ENCODE results near the gene POLD1. TPM values are rescaled to one million over a fixed set of nuclear protein-coding genes. Genes with fewer than 3 reads are reported as not detected.

The POLD1 gene
- total RNA-seq, 4 donors from 2014 or later, result 10.8 to 28.2 (median 15.5) TPM

DNA sequence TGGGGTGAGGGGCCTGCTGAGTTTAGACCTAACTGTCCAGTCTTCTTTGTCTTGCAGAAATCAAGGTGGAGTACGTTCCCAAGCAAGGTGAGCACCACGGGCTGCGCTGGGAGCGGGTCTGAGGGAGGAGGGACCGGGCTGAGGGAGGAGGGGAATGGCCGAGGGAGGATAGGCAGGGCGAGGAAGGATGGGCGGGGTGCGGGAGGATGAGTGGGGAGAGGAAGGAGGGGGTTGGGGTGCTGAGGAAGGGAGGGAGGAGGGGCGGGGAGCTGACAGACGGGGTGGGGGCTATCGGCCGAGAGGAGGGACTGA lies 67.0 kb downstream of the POLD1 start:
- H3K4me3 ChIP-seq, result no peak overlapping the region
- no peak overlapping the region for H3K27ac ChIP-seq
- H3K9me3 ChIP-seq, result peaks cover 0 to 16% (median 0%) of the 10 kb centered on the region in 4 donors
- no peaks in the 10 kb centered on the region for H3K36me3 ChIP-seq
- H3K4me1 ChIP-seq, result no peaks in the 10 kb centered on the region
- TF ChIP-seq POLR2A (IDR thresholded peaks at IDR 0.05) (no peak), EP300 (IDR thresholded peaks at IDR 0.05) (no peak)
- TF ChIP-seq, protein P1, sequence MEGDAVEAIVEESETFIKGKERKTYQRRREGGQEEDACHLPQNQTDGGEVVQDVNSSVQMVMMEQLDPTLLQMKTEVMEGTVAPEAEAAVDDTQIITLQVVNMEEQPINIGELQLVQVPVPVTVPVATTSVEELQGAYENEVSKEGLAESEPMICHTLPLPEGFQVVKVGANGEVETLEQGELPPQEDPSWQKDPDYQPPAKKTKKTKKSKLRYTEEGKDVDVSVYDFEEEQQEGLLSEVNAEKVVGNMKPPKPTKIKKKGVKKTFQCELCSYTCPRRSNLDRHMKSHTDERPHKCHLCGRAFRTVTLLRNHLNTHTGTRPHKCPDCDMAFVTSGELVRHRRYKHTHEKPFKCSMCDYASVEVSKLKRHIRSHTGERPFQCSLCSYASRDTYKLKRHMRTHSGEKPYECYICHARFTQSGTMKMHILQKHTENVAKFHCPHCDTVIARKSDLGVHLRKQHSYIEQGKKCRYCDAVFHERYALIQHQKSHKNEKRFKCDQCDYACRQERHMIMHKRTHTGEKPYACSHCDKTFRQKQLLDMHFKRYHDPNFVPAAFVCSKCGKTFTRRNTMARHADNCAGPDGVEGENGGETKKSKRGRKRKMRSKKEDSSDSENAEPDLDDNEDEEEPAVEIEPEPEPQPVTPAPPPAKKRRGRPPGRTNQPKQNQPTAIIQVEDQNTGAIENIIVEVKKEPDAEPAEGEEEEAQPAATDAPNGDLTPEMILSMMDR (IDR thresholded peaks at IDR 0.05), result no peak
- DNase-seq (ENCODE audit: low spot score in 2 of 2), result no peak
- peaks cover 0 to 19% of the 10 kb centered on the region in 2 donors for H3K27me3 ChIP-seq
- 38 to 56% methylated on average over 12 to 13 of the region's 13 CpGs for WGBS, 2 donors

DNA sequence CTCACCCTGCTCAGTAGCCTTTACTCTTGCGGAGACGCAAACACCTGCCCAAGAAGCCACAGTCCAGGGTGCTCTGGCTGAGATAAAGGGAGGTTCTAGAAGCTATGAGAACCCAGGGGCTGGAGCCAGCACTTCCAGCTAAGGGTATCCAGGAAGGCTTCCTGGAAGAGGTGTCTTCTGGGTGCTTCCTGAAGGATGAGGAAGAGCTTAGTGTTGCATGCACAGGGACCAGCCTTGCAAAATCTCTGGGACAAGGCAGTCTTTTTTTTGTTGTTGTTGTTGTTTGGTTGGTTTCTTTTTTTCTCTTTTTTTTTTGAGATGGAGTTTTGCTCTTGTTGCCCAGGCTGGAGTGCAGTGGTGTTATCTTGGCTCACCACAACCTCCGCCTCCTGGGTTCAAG lies 69.1 kb downstream of the POLD1 start:
- no peaks in the 10 kb centered on the region for H3K36me3 ChIP-seq
- peaks cover 0 to 36% of the 10 kb centered on the region in 2 donors for H3K27me3 ChIP-seq
- TF ChIP-seq EP300 (IDR thresholded peaks at IDR 0.05) (no peak), POLR2A (IDR thresholded peaks at IDR 0.05) (no peak)
- TF ChIP-seq, protein P1 (IDR thresholded peaks at IDR 0.05), result no peak
- no peak overlapping the region for H3K4me3 ChIP-seq
- WGBS, 2 donors, result 96 to 98% methylated on average over 3 of the region's 3 CpGs
- peaks cover 0 to 4% (median 0%) of the 10 kb centered on the region in 4 donors for H3K9me3 ChIP-seq
- H3K4me1 ChIP-seq, result no peaks in the 10 kb centered on the region
- no peak overlapping the region for H3K27ac ChIP-seq
- no peak for DNase-seq (ENCODE audit: low spot score in 2 of 2)

DNA sequence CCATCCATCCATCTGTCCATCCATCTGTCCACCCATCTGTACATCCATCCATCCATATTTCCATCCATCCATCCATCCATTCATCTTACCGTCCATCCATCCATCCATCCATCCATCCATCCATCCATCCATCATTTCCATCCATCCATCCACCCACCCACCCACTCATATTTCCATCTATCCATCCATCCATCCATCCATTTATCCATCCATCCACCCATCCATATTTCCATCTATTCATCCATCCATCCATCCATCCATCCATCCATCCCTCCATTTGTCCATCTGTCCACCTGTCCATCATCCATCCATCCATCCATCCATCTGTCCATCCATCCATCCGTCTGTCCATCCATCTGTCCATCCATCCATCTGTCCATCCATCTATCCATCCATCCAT lies 71.8 kb downstream of the POLD1 start:
- TF ChIP-seq POLR2A (IDR thresholded peaks at IDR 0.05) (no peak), EP300 (IDR thresholded peaks at IDR 0.05) (no peak)
- TF ChIP-seq, protein P1 (IDR thresholded peaks at IDR 0.05), result no peak
- H3K9me3 ChIP-seq, result no peaks in the 10 kb centered on the region
- no peak overlapping the region for H3K27ac ChIP-seq
- peaks cover 0 to 49% of the 10 kb centered on the region in 2 donors for H3K27me3 ChIP-seq
- DNase-seq (ENCODE audit: low spot score in 2 of 2), result no peak
- H3K4me1 ChIP-seq, result no peaks in the 10 kb centered on the region
- no peaks in the 10 kb centered on the region for H3K36me3 ChIP-seq
- H3K4me3 ChIP-seq, result no peak overlapping the region
- WGBS, 2 donors, result 80 to 87% methylated on average over 2 of the region's 2 CpGs

DNA sequence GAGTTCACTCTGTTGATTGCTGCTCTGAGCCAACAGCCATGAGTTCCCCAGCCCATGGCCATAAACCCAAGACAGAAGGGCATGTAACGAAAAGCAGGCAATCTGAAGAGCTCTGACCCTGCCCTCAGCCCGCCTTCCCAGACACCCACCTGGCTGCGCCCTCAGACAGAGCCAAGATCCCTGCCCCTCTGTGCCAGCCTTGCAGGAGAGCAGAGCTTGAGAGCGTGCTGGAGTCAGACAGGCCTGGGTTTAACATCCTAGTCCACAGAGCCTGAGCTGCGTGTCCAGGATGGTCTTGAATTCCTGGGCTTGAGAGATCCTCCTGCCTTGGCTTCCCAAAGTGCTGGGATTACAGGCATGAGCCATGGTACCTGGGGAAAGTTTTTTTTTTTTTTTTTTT lies 73.2 kb downstream of the POLD1 start:
- TF ChIP-seq, protein P1 (IDR thresholded peaks at IDR 0.05), result no peak
- TF ChIP-seq POLR2A (IDR thresholded peaks at IDR 0.05), result no peak
- TF ChIP-seq EP300 (IDR thresholded peaks at IDR 0.05), result no peak
- Histone ChIP-seq H3K4me3 (no peak overlapping the region), H3K36me3 (no peaks in the 10 kb centered on the region), H3K9me3 (no peaks in the 10 kb centered on the region), H3K27ac (no peak overlapping the region), H3K27me3 (peaks cover 0 to 53% of the 10 kb centered on the region in 2 donors), H3K4me1 (no peaks in the 10 kb centered on the region)
- no peak for DNase-seq (ENCODE audit: low spot score in 2 of 2)
- 85 to 89% methylated on average over 5 of the region's 5 CpGs for WGBS, 2 donors

DNA sequence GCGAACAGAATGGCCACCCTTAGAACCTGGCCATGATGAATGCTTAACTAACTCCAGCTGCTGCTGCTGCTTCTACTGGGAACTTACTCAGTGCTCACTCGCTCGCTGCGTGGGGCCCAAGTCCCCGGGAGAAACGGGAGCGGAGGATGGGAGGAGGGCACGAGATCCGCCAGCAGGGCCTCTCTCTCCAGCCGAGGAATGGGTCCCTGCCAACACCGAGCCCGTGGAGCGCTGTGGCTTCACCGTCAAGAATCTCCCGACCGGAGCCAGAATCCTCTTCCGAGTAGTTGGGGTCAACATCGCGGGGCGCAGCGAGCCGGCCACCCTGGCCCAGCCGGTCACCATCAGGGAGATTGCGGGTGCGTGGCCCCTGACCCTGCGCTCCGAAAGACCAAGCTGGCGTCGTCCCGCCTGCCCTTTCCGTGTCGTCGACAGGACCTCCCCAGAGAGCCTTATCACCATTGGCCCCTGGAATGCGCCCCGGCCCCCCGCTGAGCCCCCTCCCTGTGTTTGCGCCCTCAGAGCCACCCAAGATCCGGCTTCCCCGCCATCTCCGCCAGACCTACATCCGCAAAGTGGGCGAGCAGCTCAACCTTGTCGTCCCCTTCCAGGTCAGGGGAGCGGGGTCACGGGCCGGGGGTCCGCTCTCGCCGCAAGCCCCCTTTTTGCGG lies 74.4 kb downstream of the POLD1 start:
- TF ChIP-seq EP300 (IDR thresholded peaks at IDR 0.05) (no peak), POLR2A (IDR thresholded peaks at IDR 0.05) (no peak)
- TF ChIP-seq, protein P1 (IDR thresholded peaks at IDR 0.05), result no peak
- Histone ChIP-seq H3K4me3 (no peak overlapping the region), H3K9me3 (no peaks in the 10 kb centered on the region), H3K27me3 (peaks cover 0 to 47% of the 10 kb centered on the region in 2 donors), H3K36me3 (no peaks in the 10 kb centered on the region), H3K4me1 (no peaks in the 10 kb centered on the region), H3K27ac (no peak overlapping the region)
- 36 to 53% methylated on average over 42 to 50 of the region's 50 CpGs for WGBS, 2 donors
- DNase-seq (ENCODE audit: low spot score in 2 of 2), result no peak

All from tibial nerve (tissue), 4 donors.